Measurements from ENCODE around the gene SCAMP3.

SCAMP3 gene

DNA sequence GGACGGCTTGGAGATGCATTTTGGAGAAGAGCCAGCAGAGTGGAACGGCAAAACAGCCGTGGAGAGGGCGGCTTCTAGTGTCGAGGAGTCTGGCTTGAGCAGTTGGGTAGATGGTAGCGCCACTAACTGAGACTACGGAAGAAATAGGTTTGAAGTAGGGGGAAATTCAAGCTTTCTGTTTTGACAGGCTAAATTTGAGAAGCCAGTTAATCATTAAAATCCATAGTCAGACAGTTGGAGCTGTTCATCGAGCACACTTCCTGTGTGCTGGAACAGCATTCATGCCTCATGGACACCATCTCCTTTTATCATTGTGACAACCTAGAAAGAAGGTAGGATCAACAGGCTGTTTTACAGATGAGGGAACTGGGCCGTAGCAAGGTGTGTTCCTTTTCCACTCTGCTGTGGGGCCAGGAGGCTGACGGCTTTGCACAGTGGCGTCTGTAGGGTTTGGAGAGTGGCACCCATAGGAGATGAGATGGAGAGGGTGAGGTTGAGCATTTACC lies 42.5 kb upstream of the SCAMP3 start:
- no peaks in the 10 kb centered on the region for H3K36me3 ChIP-seq (replicated peaks)
- in situ Hi-C loops (cut with HindIII; ENCODE audit: low pct_ligation_motif_present, low sequenced_read_pairs): no loop called here
- TF ChIP-seq, protein P1, sequence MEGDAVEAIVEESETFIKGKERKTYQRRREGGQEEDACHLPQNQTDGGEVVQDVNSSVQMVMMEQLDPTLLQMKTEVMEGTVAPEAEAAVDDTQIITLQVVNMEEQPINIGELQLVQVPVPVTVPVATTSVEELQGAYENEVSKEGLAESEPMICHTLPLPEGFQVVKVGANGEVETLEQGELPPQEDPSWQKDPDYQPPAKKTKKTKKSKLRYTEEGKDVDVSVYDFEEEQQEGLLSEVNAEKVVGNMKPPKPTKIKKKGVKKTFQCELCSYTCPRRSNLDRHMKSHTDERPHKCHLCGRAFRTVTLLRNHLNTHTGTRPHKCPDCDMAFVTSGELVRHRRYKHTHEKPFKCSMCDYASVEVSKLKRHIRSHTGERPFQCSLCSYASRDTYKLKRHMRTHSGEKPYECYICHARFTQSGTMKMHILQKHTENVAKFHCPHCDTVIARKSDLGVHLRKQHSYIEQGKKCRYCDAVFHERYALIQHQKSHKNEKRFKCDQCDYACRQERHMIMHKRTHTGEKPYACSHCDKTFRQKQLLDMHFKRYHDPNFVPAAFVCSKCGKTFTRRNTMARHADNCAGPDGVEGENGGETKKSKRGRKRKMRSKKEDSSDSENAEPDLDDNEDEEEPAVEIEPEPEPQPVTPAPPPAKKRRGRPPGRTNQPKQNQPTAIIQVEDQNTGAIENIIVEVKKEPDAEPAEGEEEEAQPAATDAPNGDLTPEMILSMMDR (IDR thresholded peaks at IDR 0.05; ENCODE audit: low read depth, low read length, missing control alignments): no peak
- no peak for DNase-seq
- no peak overlapping the region for H3K4me3 ChIP-seq (ENCODE audit: low read depth, low read length)
- no peak overlapping the region for H3K27ac ChIP-seq
- no peaks in the 10 kb centered on the region for H3K27me3 ChIP-seq (replicated peaks)

DNA sequence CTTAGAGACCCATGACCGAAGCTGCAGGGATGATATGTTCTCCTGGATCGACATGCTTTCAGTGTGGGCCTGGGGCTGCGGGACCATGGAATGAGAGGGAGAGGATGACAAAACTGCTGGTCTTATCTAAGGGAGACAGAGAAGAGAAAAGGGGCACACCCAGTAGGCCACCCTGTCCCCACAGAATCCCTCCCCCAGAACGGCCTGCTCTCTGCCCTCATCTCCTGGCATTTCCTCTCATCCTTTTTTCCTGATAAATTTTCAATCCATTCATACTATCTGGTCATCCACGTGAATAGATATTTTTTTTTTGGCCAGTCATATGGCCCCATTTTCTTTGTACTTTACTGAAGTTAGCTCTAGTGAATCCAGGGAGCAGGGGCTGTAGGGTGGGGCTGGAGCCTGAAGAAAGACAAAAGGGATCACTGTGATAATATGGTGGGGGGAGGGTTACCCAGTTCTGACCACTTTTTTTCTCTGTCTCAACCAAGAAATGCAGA lies 39.2 kb upstream of the SCAMP3 start, which contains the start of gene PKLR:
TSS of gene PKLR (minus strand) at position 97 of the 500 bp plus-strand sequence. CDS start at position 54, 43 bp downstream.
- Histone ChIP-seq H3K36me3 (replicated peaks) (no peaks in the 10 kb centered on the region), H3K4me3 (ENCODE audit: low read depth, low read length) (no peak within 1 kb of the TSS), H3K27ac (no peak within 1 kb of the TSS), H3K27me3 (replicated peaks) (peaks cover 6% of the 10 kb centered on the region)
- DNase-seq: no peak
- TF ChIP-seq, protein P1 (IDR thresholded peaks at IDR 0.05; ENCODE audit: low read depth, low read length, missing control alignments): no peak
- in situ Hi-C loops (cut with HindIII; ENCODE audit: low pct_ligation_motif_present, low sequenced_read_pairs): no loop called here

DNA sequence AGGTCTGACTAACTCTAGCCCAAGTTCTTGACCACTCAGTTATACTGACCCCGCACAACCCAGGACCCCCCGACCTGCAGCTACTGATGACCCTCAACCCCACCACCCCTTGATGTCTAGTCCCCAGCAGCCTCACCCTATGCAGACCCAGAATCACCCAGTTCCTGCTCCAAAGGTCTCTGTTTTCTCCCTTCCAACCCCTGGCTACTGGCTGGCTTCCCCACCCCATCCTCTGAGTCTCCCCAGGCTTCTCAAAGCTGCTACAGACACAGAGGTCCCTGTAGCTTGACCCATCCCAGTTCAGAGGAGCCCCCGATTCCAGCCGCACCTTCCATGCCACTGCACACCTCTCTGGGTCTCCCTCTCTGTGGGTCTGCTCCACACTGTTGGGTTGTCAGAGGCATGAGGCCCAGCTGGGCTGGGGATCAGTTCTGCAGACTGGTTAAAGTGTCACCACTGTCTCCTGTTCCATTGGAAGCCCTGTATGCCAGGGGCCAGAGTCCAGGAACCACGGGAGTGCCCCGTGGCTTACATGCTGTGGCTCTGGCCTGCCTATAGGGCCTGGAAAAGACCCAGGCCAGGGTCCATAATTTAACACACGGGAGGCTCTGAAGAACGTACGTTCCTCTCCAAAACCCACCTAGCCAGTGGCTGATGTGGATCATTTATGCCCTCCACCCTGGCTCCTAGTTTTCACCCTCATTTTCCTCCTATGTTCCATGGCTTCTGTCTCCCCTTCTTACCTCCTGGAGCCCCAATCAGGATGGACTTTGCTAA lies 38.6 kb upstream of the SCAMP3 start:
- Histone ChIP-seq H3K36me3 (replicated peaks) (no peaks in the 10 kb centered on the region), H3K4me3 (ENCODE audit: low read depth, low read length) (no peak overlapping the region), H3K27ac (no peak overlapping the region), H3K27me3 (replicated peaks) (peaks cover 10% of the 10 kb centered on the region)
- TF ChIP-seq, protein P1 (IDR thresholded peaks at IDR 0.05; ENCODE audit: low read depth, low read length, missing control alignments): no peak
- in situ Hi-C loops (cut with HindIII; ENCODE audit: low pct_ligation_motif_present, low sequenced_read_pairs): no loop called here
- no peak for DNase-seq

DNA sequence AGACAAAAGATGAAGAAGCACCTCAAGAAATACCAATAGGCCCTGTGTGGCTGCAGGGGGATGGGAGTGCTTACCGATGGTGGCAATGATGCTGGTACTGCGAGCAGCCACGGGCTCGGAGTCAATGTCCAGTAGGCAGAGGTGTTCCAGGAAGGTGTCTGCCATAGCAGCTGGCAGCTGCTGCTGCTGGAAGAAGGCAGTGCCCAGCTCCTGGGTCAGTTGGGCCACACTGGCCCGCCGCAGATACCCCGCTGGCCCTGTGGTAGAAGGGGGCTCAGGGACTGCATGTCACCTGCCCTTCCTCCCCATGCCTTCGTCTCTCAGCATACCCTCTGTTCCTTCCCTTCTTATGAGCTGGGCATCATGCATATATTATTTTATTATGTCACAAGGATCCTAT lies 37.9 kb upstream of the SCAMP3 start:
- TF ChIP-seq, protein P1 (IDR thresholded peaks at IDR 0.05; ENCODE audit: low read depth, low read length, missing control alignments): no peak
- DNase-seq: no peak
- Histone ChIP-seq H3K27me3 (replicated peaks) (peaks cover 17% of the 10 kb centered on the region), H3K27ac (no peak overlapping the region), H3K4me3 (ENCODE audit: low read depth, low read length) (no peak overlapping the region), H3K36me3 (replicated peaks) (no peaks in the 10 kb centered on the region)
- in situ Hi-C loops (cut with HindIII; ENCODE audit: low pct_ligation_motif_present, low sequenced_read_pairs): no loop called here

DNA sequence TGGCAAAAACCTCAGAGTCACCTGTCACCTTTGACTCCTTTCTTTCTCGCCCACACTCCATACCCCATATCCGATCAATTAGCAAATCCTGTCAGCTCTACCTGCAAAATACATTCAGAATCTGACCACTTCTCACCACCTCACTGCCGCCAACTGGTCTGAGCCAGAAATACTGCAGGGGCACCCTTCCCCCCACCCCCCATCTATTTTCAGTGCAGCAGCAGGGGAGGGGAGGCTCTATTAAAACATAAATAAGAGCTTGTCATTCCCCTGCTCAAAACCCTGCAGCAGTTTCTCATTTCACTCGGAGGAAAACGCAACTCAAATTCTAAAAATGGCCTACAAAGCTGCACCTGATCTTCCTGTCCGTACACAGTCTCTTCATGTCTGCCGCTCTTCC lies 35.2 kb upstream of the SCAMP3 start:
- Histone ChIP-seq H3K4me3 (ENCODE audit: low read depth, low read length) (no peak overlapping the region), H3K36me3 (replicated peaks) (no peaks in the 10 kb centered on the region), H3K27me3 (replicated peaks) (peaks cover 31% of the 10 kb centered on the region), H3K27ac (no peak overlapping the region)
- TF ChIP-seq, protein P1 (IDR thresholded peaks at IDR 0.05; ENCODE audit: low read depth, low read length, missing control alignments): no peak
- in situ Hi-C loops (cut with HindIII; ENCODE audit: low pct_ligation_motif_present, low sequenced_read_pairs): no loop called here
- DNase-seq: no peak

All from brain microvascular endothelial cell (primary cell).